C4-2B (cell line): Measurements from ENCODE around the gene RAB17.

Experiments used
- ZFX ChIP-seq: fragments of 450-650 bp; IDR thresholded peaks from 2 replicates; pipeline ENCODE4 v1.6.1; 2017
- TF ChIP-seq, protein P1 (sequence below): fragments of 450-650 bp; conservative IDR thresholded peaks from 2 replicates; pipeline ENCODE4 v1.5.1; 2017; ENCODE audit warnings: mild to moderate bottlenecking

DNA sequence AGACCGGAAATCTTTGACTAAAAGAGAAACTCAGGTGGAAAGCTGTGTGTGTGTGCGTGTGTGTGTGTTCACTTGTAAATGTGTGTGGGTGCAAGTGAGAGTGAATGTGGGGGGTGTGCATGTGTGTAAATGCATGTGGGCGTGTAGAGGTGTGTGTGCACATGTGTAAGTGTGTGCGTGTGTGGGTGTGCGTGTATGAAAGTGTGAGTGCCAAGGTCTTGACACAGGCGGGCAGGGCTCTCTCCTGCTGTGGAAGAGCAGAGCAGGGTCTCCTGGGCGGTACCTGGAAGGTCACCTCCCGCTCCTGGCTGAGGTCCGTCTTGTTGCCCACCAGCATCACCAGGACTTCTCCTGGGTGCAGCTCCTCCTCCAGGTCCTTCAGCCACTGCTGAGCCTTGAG lies 13.6 kb downstream of the RAB17 start:
- TF ChIP-seq, protein P1, sequence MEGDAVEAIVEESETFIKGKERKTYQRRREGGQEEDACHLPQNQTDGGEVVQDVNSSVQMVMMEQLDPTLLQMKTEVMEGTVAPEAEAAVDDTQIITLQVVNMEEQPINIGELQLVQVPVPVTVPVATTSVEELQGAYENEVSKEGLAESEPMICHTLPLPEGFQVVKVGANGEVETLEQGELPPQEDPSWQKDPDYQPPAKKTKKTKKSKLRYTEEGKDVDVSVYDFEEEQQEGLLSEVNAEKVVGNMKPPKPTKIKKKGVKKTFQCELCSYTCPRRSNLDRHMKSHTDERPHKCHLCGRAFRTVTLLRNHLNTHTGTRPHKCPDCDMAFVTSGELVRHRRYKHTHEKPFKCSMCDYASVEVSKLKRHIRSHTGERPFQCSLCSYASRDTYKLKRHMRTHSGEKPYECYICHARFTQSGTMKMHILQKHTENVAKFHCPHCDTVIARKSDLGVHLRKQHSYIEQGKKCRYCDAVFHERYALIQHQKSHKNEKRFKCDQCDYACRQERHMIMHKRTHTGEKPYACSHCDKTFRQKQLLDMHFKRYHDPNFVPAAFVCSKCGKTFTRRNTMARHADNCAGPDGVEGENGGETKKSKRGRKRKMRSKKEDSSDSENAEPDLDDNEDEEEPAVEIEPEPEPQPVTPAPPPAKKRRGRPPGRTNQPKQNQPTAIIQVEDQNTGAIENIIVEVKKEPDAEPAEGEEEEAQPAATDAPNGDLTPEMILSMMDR, result no peak
- TF ChIP-seq ZFX, result no peak
